Measurements from ENCODE around the gene FANCC. TPM values are rescaled to one million over a fixed set of nuclear protein-coding genes. Genes with fewer than 3 reads are reported as not detected.

FANCC gene
- total and polyA plus RNA-seq, 2 of the 13 experiments (the other 11 are each of a cell fraction or from before 2014, with no cell fraction given), result 7.4 to 8.6 TPM

GRCh38 chr9:95297316-95297715, 20.2 kb downstream of the FANCC start:
- no peak for ATAC-seq
- Histone ChIP-seq H3K36me3 (replicated peaks in 1 of 2; ENCODE audit: control insufficient read depth in 1 of 2, insufficient read depth in 2 of 2, low read length in 2 of 2) (no peaks in the 10 kb centered on the region), H3K27ac (ENCODE audit: extremely low read length, insufficient read depth, low read length) (no peak overlapping the region), H3K9ac (ENCODE audit: insufficient read depth, low read depth, low read length) (no peak overlapping the region), H3K27me3 (ENCODE audit: control insufficient read depth in 1 of 2, insufficient read depth in 2 of 2, low read length in 2 of 2) (no peaks in the 10 kb centered on the region), H3K9me3 (ENCODE audit: low read length) (no peaks in the 10 kb centered on the region), H3K4me2 (ENCODE audit: low read depth, low read length) (no peak overlapping the region), H3K79me2 (ENCODE audit: insufficient read depth, low read length) (peaks cover 19% of the 10 kb centered on the region), H3K4me1 (ENCODE audit: insufficient read depth, low read length) (peaks cover 37% of the 10 kb centered on the region), H4K20me1 (ENCODE audit: insufficient read depth, low read length) (no peaks in the 10 kb centered on the region), H3K4me3 (replicated peaks in 1 of 3; ENCODE audit: insufficient read depth in 1 of 3, low read depth in 2 of 3, low read length in 3 of 3) (no peak overlapping the region), H2AFZ (ENCODE audit: low read length) (no peak overlapping the region)
- no peak for TF ChIP-seq CEBPG (CRISPR knock-in tag; IDR thresholded peaks at IDR 0.05)
- TF ChIP-seq YY1 (IDR thresholded peaks at IDR 0.05; ENCODE audit: insufficient read depth, insufficient replicate concordance, low read depth, low read length), result no peak
- no peak for TF ChIP-seq ZBTB7B (CRISPR knock-in tag; IDR thresholded peaks at IDR 0.05)
- no peak for TF ChIP-seq FOXM1 (CRISPR knock-in tag; IDR thresholded peaks at IDR 0.05)
- TF ChIP-seq, protein P1, sequence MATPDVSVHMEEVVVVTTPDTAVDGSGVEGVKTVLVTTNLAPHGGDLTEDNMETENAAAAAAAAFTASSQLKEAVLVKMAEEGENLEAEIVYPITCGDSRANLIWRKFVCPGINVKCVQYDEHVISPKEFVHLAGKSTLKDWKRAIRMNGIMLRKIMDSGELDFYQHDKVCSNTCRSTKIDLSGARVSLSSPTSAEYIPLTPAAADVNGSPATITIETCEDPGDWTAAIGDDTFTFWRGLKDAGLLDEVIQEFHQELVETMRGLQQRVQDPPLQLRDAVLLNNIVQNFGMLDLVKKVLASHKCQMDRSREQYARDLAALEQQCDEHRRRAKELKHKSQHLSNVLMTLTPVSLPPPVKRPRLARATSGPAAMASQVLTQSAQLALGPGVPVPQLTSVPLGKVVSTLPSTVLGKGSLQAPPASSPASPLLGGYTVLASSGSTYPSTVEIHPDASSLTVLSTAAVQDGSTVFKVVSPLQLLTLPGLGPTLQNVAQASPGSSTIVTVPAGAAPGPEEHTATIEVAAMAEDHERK (CRISPR knock-in tag; IDR thresholded peaks at IDR 0.05; ENCODE audit: low read depth), result no peak
- no peak for TF ChIP-seq PHB2 (IDR thresholded peaks at IDR 0.05; ENCODE audit: partially characterized antibody)
- TF ChIP-seq, protein P2, sequence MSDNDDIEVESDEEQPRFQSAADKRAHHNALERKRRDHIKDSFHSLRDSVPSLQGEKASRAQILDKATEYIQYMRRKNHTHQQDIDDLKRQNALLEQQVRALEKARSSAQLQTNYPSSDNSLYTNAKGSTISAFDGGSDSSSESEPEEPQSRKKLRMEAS (IDR thresholded peaks at IDR 0.05), result no peak
- no peak for TF ChIP-seq ZHX1 (CRISPR knock-in tag; IDR thresholded peaks at IDR 0.05; ENCODE audit: low read depth)
- intact Hi-C loops (cut with micrococcal nuclease; ENCODE audit: unreplicated experiment), result no loop called here
- no TSS peak for BruUV-seq (replicated peaks)
- POLR2A ChIA-PET, result no interaction called here
- DNase-seq (ENCODE audit: low spot score), result no peak
- FAIRE-seq, result no peak
- CTCF ChIA-PET (ENCODE audit: low intra/inter-chr PET ratio, low total read pairs), result no interaction called here
- in situ Hi-C loops (cut with HindIII; ENCODE audit: extremely low pct_ligation_motif_present, low pct_unique_long_range_greater_than_20kb), result no loop called here
- WGBS (ENCODE audit: low lambda C conversion rate), result 98% methylated on average over 3 of the region's 3 CpGs
